ENCODE results near the gene VSTM1.

VSTM1 gene

DNA sequence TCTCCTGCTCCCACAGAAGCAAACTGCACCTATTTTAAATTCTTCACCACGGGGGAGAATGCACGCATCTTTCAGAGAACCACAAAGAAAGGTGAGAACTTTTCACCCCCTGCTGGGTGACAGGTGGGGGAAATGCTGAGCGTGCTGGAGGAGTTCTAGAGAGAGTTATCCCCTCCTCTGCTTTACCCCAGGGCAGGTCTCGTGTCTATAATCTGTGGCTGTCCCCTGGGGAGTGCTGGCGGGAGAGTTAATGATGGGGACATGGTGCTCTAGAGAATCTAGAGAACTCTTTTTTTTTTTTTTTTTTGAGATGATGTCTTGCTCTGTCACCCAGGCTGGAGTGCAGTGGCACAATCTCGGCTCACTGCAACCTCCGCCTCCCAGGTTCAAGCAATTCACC is 65.5 kb downstream of the VSTM1 start:
- no peak overlapping the region for H3K4me3 ChIP-seq (ENCODE audit: low read depth, low read length)
- DNase-seq (ENCODE audit: low read depth): no peak
- TF ChIP-seq, protein P1, sequence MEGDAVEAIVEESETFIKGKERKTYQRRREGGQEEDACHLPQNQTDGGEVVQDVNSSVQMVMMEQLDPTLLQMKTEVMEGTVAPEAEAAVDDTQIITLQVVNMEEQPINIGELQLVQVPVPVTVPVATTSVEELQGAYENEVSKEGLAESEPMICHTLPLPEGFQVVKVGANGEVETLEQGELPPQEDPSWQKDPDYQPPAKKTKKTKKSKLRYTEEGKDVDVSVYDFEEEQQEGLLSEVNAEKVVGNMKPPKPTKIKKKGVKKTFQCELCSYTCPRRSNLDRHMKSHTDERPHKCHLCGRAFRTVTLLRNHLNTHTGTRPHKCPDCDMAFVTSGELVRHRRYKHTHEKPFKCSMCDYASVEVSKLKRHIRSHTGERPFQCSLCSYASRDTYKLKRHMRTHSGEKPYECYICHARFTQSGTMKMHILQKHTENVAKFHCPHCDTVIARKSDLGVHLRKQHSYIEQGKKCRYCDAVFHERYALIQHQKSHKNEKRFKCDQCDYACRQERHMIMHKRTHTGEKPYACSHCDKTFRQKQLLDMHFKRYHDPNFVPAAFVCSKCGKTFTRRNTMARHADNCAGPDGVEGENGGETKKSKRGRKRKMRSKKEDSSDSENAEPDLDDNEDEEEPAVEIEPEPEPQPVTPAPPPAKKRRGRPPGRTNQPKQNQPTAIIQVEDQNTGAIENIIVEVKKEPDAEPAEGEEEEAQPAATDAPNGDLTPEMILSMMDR (IDR thresholded peaks at IDR 0.05; ENCODE audit: control insufficient read depth, extremely low read depth, insufficient read depth): no peak

DNA sequence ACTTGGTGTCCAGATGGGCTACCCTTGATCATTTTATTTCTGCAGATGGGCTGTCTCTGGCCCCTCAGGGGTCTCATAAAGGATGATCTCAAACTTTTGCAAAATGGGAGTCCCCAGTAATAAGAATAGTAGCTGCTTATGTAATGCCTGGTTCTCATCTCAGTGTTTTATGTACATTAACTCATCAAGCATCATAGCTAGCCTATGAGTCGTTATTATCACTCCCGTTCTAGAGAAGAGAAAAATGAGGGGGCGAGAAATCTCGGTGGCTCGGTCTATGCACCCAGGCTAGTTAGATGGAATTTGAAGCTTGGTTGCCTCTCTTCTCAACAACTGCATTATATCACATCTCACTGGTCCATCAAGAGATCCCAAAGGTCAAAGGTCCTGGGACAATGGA is 68.9 kb downstream of the VSTM1 start:
- H3K4me3 ChIP-seq (ENCODE audit: low read depth, low read length): no peak overlapping the region
- TF ChIP-seq, protein P1 (IDR thresholded peaks at IDR 0.05; ENCODE audit: control insufficient read depth, extremely low read depth, insufficient read depth): no peak
- no peak for DNase-seq (ENCODE audit: low read depth)

GRCh38 chr19:53993448-53993847 is 70.2 kb downstream of the VSTM1 start:
- DNase-seq (ENCODE audit: low read depth): no peak
- no peak overlapping the region for H3K4me3 ChIP-seq (ENCODE audit: low read depth, low read length)
- TF ChIP-seq, protein P1 (IDR thresholded peaks at IDR 0.05; ENCODE audit: control insufficient read depth, extremely low read depth, insufficient read depth): no peak

GRCh38 chr19:53992815-53993214 is 70.9 kb downstream of the VSTM1 start:
- H3K4me3 ChIP-seq (ENCODE audit: low read depth, low read length): no peak overlapping the region
- TF ChIP-seq, protein P1 (IDR thresholded peaks at IDR 0.05; ENCODE audit: control insufficient read depth, extremely low read depth, insufficient read depth): no peak
- DNase-seq (ENCODE audit: low read depth): no peak

GRCh38 chr19:53992211-53992610 is 71.5 kb downstream of the VSTM1 start:
- no peak overlapping the region for H3K4me3 ChIP-seq (ENCODE audit: low read depth, low read length)
- TF ChIP-seq, protein P1 (IDR thresholded peaks at IDR 0.05; ENCODE audit: control insufficient read depth, extremely low read depth, insufficient read depth): no peak

GRCh38 chr19:53991224-53992113 is 72.2 kb downstream of the VSTM1 start, which contains the start of gene CACNG6:
TSS of gene CACNG6 (plus strand) at chr19:53991637. CDS start at chr19:53992878, 1,241 bp downstream.
- TF ChIP-seq, protein P1 (IDR thresholded peaks at IDR 0.05; ENCODE audit: control insufficient read depth, extremely low read depth, insufficient read depth): no peak
- H3K4me3 ChIP-seq (ENCODE audit: low read depth, low read length): no peak within 1 kb of the TSS
- DNase-seq (ENCODE audit: low read depth): no peak

More at GRCh38 chr19:53992211-53992610, 71.5 kb downstream of the VSTM1 start:
- no peak for DNase-seq (ENCODE audit: low read depth)
